Panc1 (cell line): Measurements from ENCODE around the gene ARHGEF17. TPM values are rescaled to one million over a fixed set of nuclear protein-coding genes. Genes with fewer than 3 reads are reported as not detected.

Experiments used
- ATAC-seq: fragments of 200-7000 bp; cut with Tn5 transposase; 2 replicates; pipeline ENCODE4 v1.9.1; 2020; ENCODE audit warnings: mild to moderate bottlenecking, moderate library complexity
- BruUV-seq: library from RNA; stranded (reverse); fragments of 400-500 nt; replicated peaks from 2 replicates; lab custom pipeline; 2021; lab: Mats Ljungman, UMichigan
- CTCF ChIA-PET: fragments of 300-600 bp; sonication (Branson Sonifier 250); formaldehyde crosslinking; loops from one replicate; lab custom pipeline; 2022; ENCODE audit warnings: antibody characterized with exemption; lab: Charles Lee
- POLR2A ChIA-PET: fragments of 300-600 bp; sonication (Branson Sonifier 250); formaldehyde crosslinking; loops from one replicate; lab custom pipeline; 2022; ENCODE audit warnings: antibody characterized with exemption; lab: Charles Lee
- DNase-seq: peaks from one replicate; pipeline ENCODE4 v3.0.0-alpha.2; 2010; ENCODE audit warnings: low read depth, low spot score
- H3K27ac ChIP-seq: 2 replicates; pipeline ENCODE4 v1.5.1; 2011; ENCODE audit warnings: mild to moderate bottlenecking, low read length, inconsistent platforms
- H3K27me3 ChIP-seq: fragments of 200-500 bp; sonication (Bioruptor generic); 2 replicates; pipeline ENCODE4 v1.6.0; 2014; ENCODE audit warnings: low read length, inconsistent platforms; ENCODE audit not compliant: control insufficient read depth, insufficient read depth
- H3K36me3 ChIP-seq: fragments of 200-500 bp; sonication (Bioruptor generic); 2 replicates; pipeline ENCODE4 v1.5.1; 2014; ENCODE audit warnings: inconsistent platforms, mild to moderate bottlenecking, low read length, moderate library complexity; ENCODE audit not compliant: control insufficient read depth, insufficient read depth
- H3K4me1 ChIP-seq: 2 replicates; pipeline ENCODE4 v1.5.1; 2011; ENCODE audit warnings: inconsistent platforms, mild to moderate bottlenecking, low read length, moderate library complexity; ENCODE audit not compliant: control insufficient read depth, insufficient read depth
- H3K4me3 ChIP-seq, 2 experiments: 2 replicates each; pipeline ENCODE4 v1.5.1; 2011 to 2012; ENCODE audit warnings: low read depth in 2 of 2, low read length in 2 of 2, mild to moderate bottlenecking in 2 of 2, inconsistent platforms in 1 of 2, moderate library complexity in 1 of 2
- H3K9me3 ChIP-seq: fragments of 200-500 bp; sonication (Bioruptor generic); 2 replicates; pipeline ENCODE4 v1.5.1; 2014; ENCODE audit warnings: low read depth, mild to moderate bottlenecking, inconsistent platforms, low read length, moderate library complexity; ENCODE audit not compliant: control insufficient read depth, insufficient read depth
- POLR2AphosphoS5 ChIP-seq: IDR thresholded peaks from 2 replicates; pipeline ENCODE4 v1.6.1; 2012; ENCODE audit warnings: mild to moderate bottlenecking, low read depth, low read length, moderate library complexity
- SIN3A ChIP-seq: IDR thresholded peaks from 2 replicates; pipeline ENCODE4 v1.6.1; 2012; ENCODE audit warnings: low read depth, mild to moderate bottlenecking, low read length, moderate library complexity, borderline replicate concordance; ENCODE audit not compliant: insufficient read depth
- TCF7L2 ChIP-seq: IDR thresholded peaks from 2 replicates; pipeline ENCODE4 v1.6.1; 2011; ENCODE audit warnings: mild to moderate bottlenecking, low read depth, low read length, inconsistent platforms
- in situ Hi-C: cut with HindIII; loops from 2 replicates; pipeline ENCODE4 v1.10.0; 2016; ENCODE audit warnings: low sequenced_read_pairs, low pct_unique_long_range_greater_than_20kb
- intact Hi-C: fragments of 100-400 bp; cut with micrococcal nuclease; formaldehyde crosslinking; loops from one replicate; pipeline ENCODE4 v1.10.0; 2022; ENCODE audit not compliant: unreplicated experiment
- total RNA-seq: library from RNA; stranded (reverse); gene quantifications from one replicate; pipeline ENCODE4 v1.2.1, GENCODE V29; 2021; ENCODE audit not compliant: unreplicated experiment
- TF ChIP-seq, protein P1 (sequence below): fragments of 450-650 bp; IDR thresholded peaks from 2 replicates; pipeline ENCODE4 v1.5.1; 2017; ENCODE audit warnings: mild to moderate bottlenecking
- TF ChIP-seq, protein P2 (sequence below), 2 experiments: IDR thresholded peaks; 2 replicates each; pipeline ENCODE4 v1.6.1; 2011 to 2012; ENCODE audit warnings: low read depth in 2 of 2, control low read depth in 1 of 2, low read length in 1 of 2, mild to moderate bottlenecking in 1 of 2, moderate library complexity in 1 of 2; ENCODE audit not compliant: insufficient read depth in 1 of 2

The ARHGEF17 gene
- total RNA-seq, 1 experiment from 2014 or later, result 43.2 TPM

DNA sequence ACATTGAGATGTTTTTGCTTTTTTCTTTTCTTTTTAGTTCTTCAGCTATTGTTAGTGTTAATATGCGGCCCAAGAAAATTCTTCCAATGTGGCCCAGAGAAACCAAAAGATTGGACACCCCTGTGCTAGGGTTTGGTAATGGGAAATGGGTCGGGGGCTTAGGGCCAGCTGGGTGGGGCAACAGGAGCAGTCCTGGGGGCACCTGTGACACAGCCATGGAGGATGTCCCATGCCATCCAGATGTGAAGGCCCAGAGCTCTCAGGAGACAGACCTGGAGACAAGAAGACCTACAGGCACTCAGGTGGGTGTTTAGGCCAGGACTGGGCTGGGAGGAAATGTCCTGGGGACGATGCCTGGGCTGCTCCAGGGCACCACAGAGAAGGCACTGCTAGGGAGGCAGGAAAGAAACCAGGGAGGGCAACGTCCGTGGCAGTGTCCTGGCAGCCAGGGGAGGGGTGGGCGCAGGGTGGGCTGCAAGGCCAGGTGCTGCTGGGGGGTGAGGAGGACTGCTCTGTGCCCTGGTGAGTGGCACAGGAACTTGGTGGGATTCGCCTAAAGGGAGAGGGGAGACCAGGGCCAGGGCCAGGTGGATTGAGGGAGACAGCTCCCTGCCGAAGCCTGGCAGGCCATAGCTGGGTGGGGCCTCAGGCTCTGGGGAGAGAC is 89.5 kb downstream of the ARHGEF17 start:
- intact Hi-C loops, result loop anchor here (10.0 kb wide), 1 partner anchor 93 kb away; the partner anchor contains the start of gene ARHGEF17
- ATAC-seq, result no peak
- no peaks in the 10 kb centered on the region for H3K4me1 ChIP-seq
- no peak overlapping the region for H3K27ac ChIP-seq
- H3K4me3 ChIP-seq, result no peak overlapping the region
- in situ Hi-C loops, result no loop called here
- H3K36me3 ChIP-seq, result no peaks in the 10 kb centered on the region; the same call in 1 of the 2 replicates
- ChIA-PET POLR2A (no interaction called here), CTCF (interaction anchor here (1.3 kb wide), 1 partner anchor 46 kb away, joined by 9 read pairs; no protein-coding TSS in a partner anchor)
- no TSS peak for BruUV-seq
- no peak for DNase-seq
- H3K9me3 ChIP-seq, result no peaks in the 10 kb centered on the region
- no peaks in the 10 kb centered on the region for H3K27me3 ChIP-seq
- TF ChIP-seq, protein P1, sequence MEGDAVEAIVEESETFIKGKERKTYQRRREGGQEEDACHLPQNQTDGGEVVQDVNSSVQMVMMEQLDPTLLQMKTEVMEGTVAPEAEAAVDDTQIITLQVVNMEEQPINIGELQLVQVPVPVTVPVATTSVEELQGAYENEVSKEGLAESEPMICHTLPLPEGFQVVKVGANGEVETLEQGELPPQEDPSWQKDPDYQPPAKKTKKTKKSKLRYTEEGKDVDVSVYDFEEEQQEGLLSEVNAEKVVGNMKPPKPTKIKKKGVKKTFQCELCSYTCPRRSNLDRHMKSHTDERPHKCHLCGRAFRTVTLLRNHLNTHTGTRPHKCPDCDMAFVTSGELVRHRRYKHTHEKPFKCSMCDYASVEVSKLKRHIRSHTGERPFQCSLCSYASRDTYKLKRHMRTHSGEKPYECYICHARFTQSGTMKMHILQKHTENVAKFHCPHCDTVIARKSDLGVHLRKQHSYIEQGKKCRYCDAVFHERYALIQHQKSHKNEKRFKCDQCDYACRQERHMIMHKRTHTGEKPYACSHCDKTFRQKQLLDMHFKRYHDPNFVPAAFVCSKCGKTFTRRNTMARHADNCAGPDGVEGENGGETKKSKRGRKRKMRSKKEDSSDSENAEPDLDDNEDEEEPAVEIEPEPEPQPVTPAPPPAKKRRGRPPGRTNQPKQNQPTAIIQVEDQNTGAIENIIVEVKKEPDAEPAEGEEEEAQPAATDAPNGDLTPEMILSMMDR, result no peak
- TF ChIP-seq POLR2AphosphoS5 (no peak), SIN3A (no peak), TCF7L2 (no peak)
- TF ChIP-seq, protein P2, sequence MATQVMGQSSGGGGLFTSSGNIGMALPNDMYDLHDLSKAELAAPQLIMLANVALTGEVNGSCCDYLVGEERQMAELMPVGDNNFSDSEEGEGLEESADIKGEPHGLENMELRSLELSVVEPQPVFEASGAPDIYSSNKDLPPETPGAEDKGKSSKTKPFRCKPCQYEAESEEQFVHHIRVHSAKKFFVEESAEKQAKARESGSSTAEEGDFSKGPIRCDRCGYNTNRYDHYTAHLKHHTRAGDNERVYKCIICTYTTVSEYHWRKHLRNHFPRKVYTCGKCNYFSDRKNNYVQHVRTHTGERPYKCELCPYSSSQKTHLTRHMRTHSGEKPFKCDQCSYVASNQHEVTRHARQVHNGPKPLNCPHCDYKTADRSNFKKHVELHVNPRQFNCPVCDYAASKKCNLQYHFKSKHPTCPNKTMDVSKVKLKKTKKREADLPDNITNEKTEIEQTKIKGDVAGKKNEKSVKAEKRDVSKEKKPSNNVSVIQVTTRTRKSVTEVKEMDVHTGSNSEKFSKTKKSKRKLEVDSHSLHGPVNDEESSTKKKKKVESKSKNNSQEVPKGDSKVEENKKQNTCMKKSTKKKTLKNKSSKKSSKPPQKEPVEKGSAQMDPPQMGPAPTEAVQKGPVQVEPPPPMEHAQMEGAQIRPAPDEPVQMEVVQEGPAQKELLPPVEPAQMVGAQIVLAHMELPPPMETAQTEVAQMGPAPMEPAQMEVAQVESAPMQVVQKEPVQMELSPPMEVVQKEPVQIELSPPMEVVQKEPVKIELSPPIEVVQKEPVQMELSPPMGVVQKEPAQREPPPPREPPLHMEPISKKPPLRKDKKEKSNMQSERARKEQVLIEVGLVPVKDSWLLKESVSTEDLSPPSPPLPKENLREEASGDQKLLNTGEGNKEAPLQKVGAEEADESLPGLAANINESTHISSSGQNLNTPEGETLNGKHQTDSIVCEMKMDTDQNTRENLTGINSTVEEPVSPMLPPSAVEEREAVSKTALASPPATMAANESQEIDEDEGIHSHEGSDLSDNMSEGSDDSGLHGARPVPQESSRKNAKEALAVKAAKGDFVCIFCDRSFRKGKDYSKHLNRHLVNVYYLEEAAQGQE (IDR thresholded peaks at IDR 0.05; ENCODE audit: insufficient read depth in 1 of 2, low read depth in 2 of 2, low read length in 1 of 2), result no peak

DNA sequence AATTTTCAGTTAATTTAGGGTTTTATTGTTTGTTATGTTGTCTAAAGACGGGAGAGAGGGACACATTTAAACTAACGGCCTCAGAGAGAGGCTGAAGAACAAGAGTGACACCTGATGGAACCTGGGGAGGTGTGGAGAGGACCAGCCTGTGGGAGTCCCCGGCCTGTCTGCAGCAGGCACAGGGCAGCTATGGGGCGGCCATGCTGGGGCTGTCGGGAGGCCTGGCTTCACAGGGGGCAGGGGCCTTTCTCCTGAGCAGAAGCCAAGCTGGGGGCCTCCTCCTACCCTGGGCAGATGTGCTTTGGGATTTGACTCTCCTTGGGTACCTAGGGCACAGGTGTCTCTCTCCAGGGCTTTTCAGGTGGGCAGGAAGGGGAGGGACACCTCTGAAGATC is 90.1 kb downstream of the ARHGEF17 start:
- ChIA-PET CTCF (no interaction called here), POLR2A (no interaction called here)
- BruUV-seq, result no TSS peak
- Histone ChIP-seq H3K4me3 (no peak overlapping the region), H3K4me1 (no peaks in the 10 kb centered on the region), H3K36me3 (no peaks in the 10 kb centered on the region; the same call in 1 of the 2 replicates), H3K27ac (no peak overlapping the region), H3K9me3 (no peaks in the 10 kb centered on the region), H3K27me3 (no peaks in the 10 kb centered on the region)
- intact Hi-C loops (loop anchor here (10.0 kb wide), 1 partner anchor 93 kb away; the partner anchor contains the start of gene ARHGEF17), in situ Hi-C loops (no loop called here)
- TF ChIP-seq, protein P2 (IDR thresholded peaks at IDR 0.05; ENCODE audit: insufficient read depth in 1 of 2, low read depth in 2 of 2, low read length in 1 of 2), result no peak
- TF ChIP-seq, protein P1, result no peak
- no peak for TF ChIP-seq POLR2AphosphoS5
- no peak for TF ChIP-seq TCF7L2
- TF ChIP-seq SIN3A, result no peak
- DNase-seq, result no peak
- ATAC-seq, result no peak
